Thoracic aorta (tissue), 2 donors: Measurements from ENCODE around the gene TRIP13. TPM values are rescaled to one million over a fixed set of nuclear protein-coding genes. Genes with fewer than 3 reads are reported as not detected.

Experiments used
- ATAC-seq: fragments of 150-250 bp; one replicate; pipeline ENCODE4 v1.8.0; 2017; ENCODE audit warnings: low read depth; ENCODE audit not compliant: insufficient number of reproducible peaks, low FRiP score
- DNase-seq: peaks from one replicate; pipeline ENCODE4 v3.0.0-alpha.2; 2020; ENCODE audit warnings: low spot score
- H3K27ac ChIP-seq, 2 donors: fragments of 200-600 bp; sonication (generic); 1 replicate in 1 of 2; 2 replicates in 1 of 2; pipeline ENCODE4 v1.5.1; 2016; ENCODE audit warnings: mild to moderate bottlenecking in 2 of 2, moderate library complexity in 2 of 2
- H3K27me3 ChIP-seq: fragments of 200-600 bp; sonication (generic); replicated peaks from 2 replicates; pipeline ENCODE4 v1.6.0; 2016; ENCODE audit warnings: mild to moderate bottlenecking; ENCODE audit not compliant: insufficient read depth
- H3K36me3 ChIP-seq: fragments of 200-600 bp; sonication (generic); one replicate; pipeline ENCODE4 v1.5.1; 2016
- H3K4me1 ChIP-seq, 2 donors: fragments of 200-600 bp; sonication (generic); 1 replicate in 1 of 2; 2 replicates in 1 of 2; pipeline versions ENCODE4 v1.5.1 to v1.6.0; 2016; ENCODE audit warnings: low read depth in 2 of 2, mild to moderate bottlenecking in 1 of 2; ENCODE audit not compliant: control insufficient read depth in 1 of 2
- H3K4me3 ChIP-seq: fragments of 200-600 bp; sonication (generic); 2 replicates; pipeline ENCODE4 v1.5.1; 2016; ENCODE audit warnings: mild to moderate bottlenecking
- H3K9me3 ChIP-seq: fragments of 200-600 bp; sonication (generic); 2 replicates; pipeline ENCODE4 v1.5.1; 2016
- CTCF ChIP-seq: fragments of 200-600 bp; sonication (generic); IDR thresholded peaks from one replicate; pipeline ENCODE4 v1.5.1; 2019; ENCODE audit warnings: antibody characterized with exemption
- total RNA-seq, 2 donors: library from RNA; depleted of rRNA; stranded (reverse); fragments of >200 nt; gene quantifications; one replicate each; pipeline versions ENCODE4 v1.1.0 to v1.2.3, GENCODE V29; 2016

Gene TRIP13
- total RNA-seq, 2 donors from 2014 or later: 1.6 TPM; not detected in 1

- Histone ChIP-seq H3K4me3 (no peak overlapping the region), H3K4me1 (no peaks in the 10 kb centered on the region), H3K27ac (no peak overlapping the region), H3K9me3 (no peaks in the 10 kb centered on the region), H3K27me3 (no peaks in the 10 kb centered on the region), H3K36me3 (peaks cover 63% of the 10 kb centered on the region)
- TF ChIP-seq CTCF: no peak
- ATAC-seq: no peak
- no peak for DNase-seq
Observed at GRCh38 chr5:882253-883183, 10.2 kb upstream of the TRIP13 start.

- peaks cover 59% of the 10 kb centered on the region for H3K36me3 ChIP-seq
- H3K27me3 ChIP-seq: no peaks in the 10 kb centered on the region
- no peaks in the 10 kb centered on the region for H3K4me1 ChIP-seq
- no peaks in the 10 kb centered on the region for H3K9me3 ChIP-seq
- DNase-seq (no peak), ATAC-seq (no peak)
- no peak overlapping the region for H3K27ac ChIP-seq
- H3K4me3 ChIP-seq: no peak overlapping the region
- no peak for TF ChIP-seq CTCF
Observed at GRCh38 chr5:883475-884181, 9.1 kb upstream of the TRIP13 start.

- H3K36me3 ChIP-seq: peaks cover 59% of the 10 kb centered on the region
Observed at GRCh38 chr5:884345-885126, 8.1 kb upstream of the TRIP13 start.

GRCh38 chr5:885127-885442 lies 7.6 kb upstream of the TRIP13 start:
- no peak overlapping the region for H3K27ac ChIP-seq
- ATAC-seq (no peak), DNase-seq (no peak)
- H3K4me3 ChIP-seq: no peak overlapping the region
- no peak for TF ChIP-seq CTCF
- H3K9me3 ChIP-seq: no peaks in the 10 kb centered on the region
- H3K36me3 ChIP-seq: peaks cover 59% of the 10 kb centered on the region
- H3K4me1 ChIP-seq: no peaks in the 10 kb centered on the region
- H3K27me3 ChIP-seq: no peaks in the 10 kb centered on the region

More at GRCh38 chr5:884345-885126, 8.1 kb upstream of the TRIP13 start:
- no peak overlapping the region for H3K4me3 ChIP-seq
- no peak for DNase-seq
- ATAC-seq: no peak
- no peak for TF ChIP-seq CTCF
- H3K4me1 ChIP-seq: no peaks in the 10 kb centered on the region
- no peaks in the 10 kb centered on the region for H3K27me3 ChIP-seq
- H3K27ac ChIP-seq: no peak overlapping the region
- H3K9me3 ChIP-seq: no peaks in the 10 kb centered on the region

- H3K9me3 ChIP-seq: no peaks in the 10 kb centered on the region
- DNase-seq (no peak), ATAC-seq (no peak)
- H3K27me3 ChIP-seq: no peaks in the 10 kb centered on the region
- H3K4me3 ChIP-seq: no peak overlapping the region
- TF ChIP-seq CTCF: no peak
- H3K36me3 ChIP-seq: peaks cover 59% of the 10 kb centered on the region
- H3K27ac ChIP-seq: no peak overlapping the region
- no peaks in the 10 kb centered on the region for H3K4me1 ChIP-seq
Observed at GRCh38 chr5:885529-885928, 7.2 kb upstream of the TRIP13 start.
